Retinal pigment epithelial cell (primary cell): ENCODE data around the gene ZNF557.

Experiments used
- DNase-seq: peaks from one replicate; pipeline ENCODE4 v3.0.0-alpha.2; 2010; ENCODE audit warnings: low read depth
- H3K4me3 ChIP-seq: 2 replicates; pipeline ENCODE4 v1.5.1; 2011; ENCODE audit warnings: mild to moderate bottlenecking, low read length, control low read depth, moderate library complexity
- TF ChIP-seq, protein P1 (sequence below): conservative IDR thresholded peaks from 2 replicates; pipeline ENCODE4 v1.5.1; 2011; ENCODE audit warnings: low read depth, low read length, control low read depth, inconsistent platforms

ZNF557 gene

GRCh38 chr19:7124782-7125181, 55.3 kb downstream of the ZNF557 start:
- TF ChIP-seq, protein P1, sequence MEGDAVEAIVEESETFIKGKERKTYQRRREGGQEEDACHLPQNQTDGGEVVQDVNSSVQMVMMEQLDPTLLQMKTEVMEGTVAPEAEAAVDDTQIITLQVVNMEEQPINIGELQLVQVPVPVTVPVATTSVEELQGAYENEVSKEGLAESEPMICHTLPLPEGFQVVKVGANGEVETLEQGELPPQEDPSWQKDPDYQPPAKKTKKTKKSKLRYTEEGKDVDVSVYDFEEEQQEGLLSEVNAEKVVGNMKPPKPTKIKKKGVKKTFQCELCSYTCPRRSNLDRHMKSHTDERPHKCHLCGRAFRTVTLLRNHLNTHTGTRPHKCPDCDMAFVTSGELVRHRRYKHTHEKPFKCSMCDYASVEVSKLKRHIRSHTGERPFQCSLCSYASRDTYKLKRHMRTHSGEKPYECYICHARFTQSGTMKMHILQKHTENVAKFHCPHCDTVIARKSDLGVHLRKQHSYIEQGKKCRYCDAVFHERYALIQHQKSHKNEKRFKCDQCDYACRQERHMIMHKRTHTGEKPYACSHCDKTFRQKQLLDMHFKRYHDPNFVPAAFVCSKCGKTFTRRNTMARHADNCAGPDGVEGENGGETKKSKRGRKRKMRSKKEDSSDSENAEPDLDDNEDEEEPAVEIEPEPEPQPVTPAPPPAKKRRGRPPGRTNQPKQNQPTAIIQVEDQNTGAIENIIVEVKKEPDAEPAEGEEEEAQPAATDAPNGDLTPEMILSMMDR = no peak
- DNase-seq = no peak
- H3K4me3 ChIP-seq = no peak overlapping the region

- DNase-seq = no peak
These were observed 55.7 kb downstream of the ZNF557 start for GRCh38 chr19:7125221-7125620.

DNA sequence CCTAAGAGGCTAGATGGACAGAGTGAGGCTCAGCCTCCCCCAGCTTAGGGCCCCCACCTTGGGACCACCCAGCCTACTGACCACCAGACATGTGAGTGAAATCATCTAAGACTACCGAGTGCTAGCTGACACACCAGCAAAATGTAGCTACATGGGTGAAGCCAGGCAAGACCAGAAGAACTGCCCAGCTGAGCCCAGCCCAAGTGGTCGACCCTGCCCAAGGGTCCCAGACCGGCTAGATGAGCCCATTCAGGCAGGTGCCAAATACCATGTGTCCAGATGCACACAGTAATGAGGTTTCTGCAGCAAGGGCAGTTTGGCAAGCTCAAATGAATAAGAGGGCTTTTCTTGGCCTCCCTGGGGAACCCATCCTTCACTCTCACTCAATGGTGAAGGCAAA, 56.6 kb downstream of the ZNF557 start:
- TF ChIP-seq, protein P1 = no peak
- H3K4me3 ChIP-seq = no peak overlapping the region
- DNase-seq = no peak

More at GRCh38 chr19:7125221-7125620, 55.7 kb downstream of the ZNF557 start:
- TF ChIP-seq, protein P1 = no peak
- H3K4me3 ChIP-seq = no peak overlapping the region

- TF ChIP-seq, protein P1 = no peak
- no peak overlapping the region for H3K4me3 ChIP-seq
- DNase-seq = no peak
These were observed 60.5 kb downstream of the ZNF557 start for GRCh38 chr19:7130043-7130442.

DNA sequence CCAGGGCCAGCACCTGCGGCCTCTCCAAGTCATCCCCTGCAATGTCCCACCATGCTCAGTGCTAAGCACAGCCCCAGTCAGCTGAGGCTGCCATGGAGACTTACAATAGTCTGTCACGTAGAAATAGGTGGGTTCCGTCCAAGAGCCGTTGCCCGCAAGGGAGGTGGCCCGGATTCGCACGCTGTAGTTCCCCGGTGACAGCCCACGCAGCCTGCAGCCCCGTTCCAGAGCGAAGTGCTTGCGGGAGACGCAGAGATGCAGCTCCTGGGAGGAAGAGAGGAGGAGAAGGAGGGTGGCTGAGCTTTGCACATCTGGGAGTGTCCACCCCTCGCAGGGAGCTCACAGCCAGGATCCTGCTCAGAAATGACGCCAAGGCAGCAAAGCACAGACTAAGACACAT, 62.6 kb downstream of the ZNF557 start:
- no peak for DNase-seq
- TF ChIP-seq, protein P1 = no peak
- no peak overlapping the region for H3K4me3 ChIP-seq

- no peak for DNase-seq
- TF ChIP-seq, protein P1 = no peak
- H3K4me3 ChIP-seq = no peak overlapping the region
These were observed 67.6 kb downstream of the ZNF557 start for GRCh38 chr19:7137120-7137519.
